T-helper 22 cell (primary cell): ENCODE data around the gene NCK2.

Source experiments
- DNase-seq: peaks from one replicate; pipeline ENCODE4 v3.0.0-alpha.2; 2020; ENCODE audit warnings: low read depth

The NCK2 gene

GRCh38 chr2:105777031-105777482 lies 32.3 kb downstream of the NCK2 start:
- no peak for DNase-seq

GRCh38 chr2:105777506-105778055 lies 32.9 kb downstream of the NCK2 start:
- no peak for DNase-seq

- no peak for DNase-seq
Observed at GRCh38 chr2:105778080-105778607, 33.4 kb downstream of the NCK2 start.

GRCh38 chr2:105779394-105779793 lies 34.7 kb downstream of the NCK2 start:
- no peak for DNase-seq

- DNase-seq, result no peak
Observed at GRCh38 chr2:105780606-105781005, 35.9 kb downstream of the NCK2 start.

GRCh38 chr2:105781274-105781978 lies 36.7 kb downstream of the NCK2 start:
- no peak for DNase-seq

- DNase-seq, result no peak
Observed at GRCh38 chr2:105782123-105782522, 37.4 kb downstream of the NCK2 start.

GRCh38 chr2:105782646-105783045 lies 37.9 kb downstream of the NCK2 start:
- no peak for DNase-seq

GRCh38 chr2:105783151-105783738 lies 38.5 kb downstream of the NCK2 start:
- DNase-seq, result no peak

- no peak for DNase-seq
Observed at GRCh38 chr2:105783972-105784371, 39.3 kb downstream of the NCK2 start.

GRCh38 chr2:105784589-105784988 lies 39.9 kb downstream of the NCK2 start:
- DNase-seq, result no peak

- DNase-seq, result no peak
Observed at GRCh38 chr2:105785095-105785847, 40.6 kb downstream of the NCK2 start.

GRCh38 chr2:105786231-105787230 lies 41.8 kb downstream of the NCK2 start:
- no peak for DNase-seq

GRCh38 chr2:105787376-105788318 lies 42.9 kb downstream of the NCK2 start:
- no peak for DNase-seq

- DNase-seq, result no peak
Observed at GRCh38 chr2:105788670-105789290, 44.1 kb downstream of the NCK2 start.

GRCh38 chr2:105789745-105790460 lies 45.2 kb downstream of the NCK2 start:
- peak; percentile 65 for DNase-seq

GRCh38 chr2:105790461-105791149 lies 45.9 kb downstream of the NCK2 start:
- no peak for DNase-seq

- no peak for DNase-seq
Observed at GRCh38 chr2:105791229-105791628, 46.5 kb downstream of the NCK2 start.
